NCI-H2171 (cell line): ENCODE measurements around the gene INPPL1.

Source experiments
- DNase-seq: peaks from one replicate; lab custom pipeline; 2025; lab: John Stamatoyannopoulos, UW

The INPPL1 gene

GRCh38 chr11:72280726-72281315 is 56.3 kb downstream of the INPPL1 start:
- DNase-seq = no peak

- no peak for DNase-seq
These were observed 59.4 kb downstream of the INPPL1 start for GRCh38 chr11:72283947-72284346.

DNA sequence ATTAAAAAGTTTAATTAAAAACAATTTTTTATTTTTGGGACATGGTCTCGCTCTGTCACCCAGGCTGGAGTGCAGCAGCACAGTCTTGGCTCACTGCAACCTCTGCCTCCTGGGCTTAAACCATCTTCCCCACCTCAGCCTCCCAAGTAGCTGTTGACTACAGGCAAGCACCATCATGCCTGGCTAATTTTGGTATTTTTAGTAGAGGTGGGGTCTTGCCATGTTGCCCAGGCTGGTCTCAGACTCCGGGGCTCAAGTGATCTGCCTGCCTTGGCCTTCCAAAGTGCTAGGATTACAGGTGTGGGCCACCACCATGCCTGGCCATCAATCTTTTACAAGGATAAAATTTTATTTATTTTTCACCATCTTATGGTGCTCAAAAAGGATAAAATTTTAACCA is 62.7 kb downstream of the INPPL1 start:
- no peak for DNase-seq
